Pancreas (tissue), 10 donors: ENCODE data around the gene LDAF1. TPM values are rescaled to one million over a fixed set of nuclear protein-coding genes. Genes with fewer than 3 reads are reported as not detected.
A peak's percentile ranks its signal among the peaks of the same experiment; 100 is the strongest.
"Not testable (repeated sequence)": the region's sequence is repeated elsewhere in the genome, so short reads cannot be mapped to it uniquely, and the experiment has no call there.

Experiments
- ATAC-seq, 4 donors: fragments of 200-7000 bp; cut with Tn5 transposase; one replicate each; pipeline versions ENCODE4 v1.8.0 to v1.9.1; 2020; ENCODE audit warnings: mild to moderate bottlenecking in 4 of 4, moderate library complexity in 4 of 4
- DNase-seq, 6 donors: peaks; one replicate each; pipeline ENCODE4 v3.0.0-alpha.2; 2020
- FAIRE-seq: peaks from 2 replicates; lab custom pipeline; 2012; peaks lifted over from hg19 to GRCh38; lab: Jason Lieb, UNC
- H3K27ac ChIP-seq, 4 donors: fragments of 200-600 bp; sonication (generic); 1 replicate in 3 of 4; 2 replicates in 1 of 4; pipeline versions ENCODE4 v1.5.0 to v1.8.0; 2020
- H3K27me3 ChIP-seq, 4 donors: fragments of 200-600 bp; one replicate each; pipeline ENCODE4 v1.8.0; 2021
- H3K36me3 ChIP-seq, 3 donors: fragments of 200-600 bp; sonication (generic) in 1 of 3; one replicate each; pipeline versions ENCODE4 v1.5.0 to v1.8.0; 2020 to 2021
- H3K4me1 ChIP-seq, 3 donors: fragments of 200-600 bp; one replicate each; pipeline ENCODE4 v1.8.0; 2021
- H3K4me3 ChIP-seq, 4 donors: fragments of 200-600 bp; sonication (generic) in 2 of 4; one replicate each; pipeline versions ENCODE4 v1.5.0 to v1.8.0; 2020 to 2021
- H3K9me3 ChIP-seq, 4 donors: fragments of 200-600 bp; one replicate each; pipeline ENCODE4 v1.8.0; 2021
- CTCF ChIP-seq, 4 donors: fragments of 200-600 bp; sonication (generic) in 3 of 4; IDR thresholded peaks; one replicate each; pipeline versions ENCODE4 v1.5.0 to v1.8.0; 2021; ENCODE audit warnings: antibody characterized with exemption in 4 of 4
- WGBS, 2 donors: extraction: QIAGEN DNeasy Blood & Tissue Kit; methylation state at CpG; one replicate each; pipeline ENCODE4 v1.1.7; 2013; 5-methylcytosine and 5-hydroxymethylcytosine counted together
- intact Hi-C, 3 donors: fragments of 100-400 bp; cut with DNase I; formaldehyde crosslinking; loops; one replicate each; pipeline versions ENCODE4 v1.11.1 to v1.14.2; 2022
- polyA plus RNA-seq, 2 donors: library from polyadenylated mRNA; stranded (reverse); fragments of 200-250 nt; gene quantifications; one replicate each; pipeline ENCODE4 v1.2.3, GENCODE V29; 2013
- total RNA-seq, 6 donors: library from RNA; stranded (reverse); fragmentation: NEBNext Ultra II Directional in 4 of 6; extraction: Animal tissue kit (Norgen Biotek cat#: 25700) in 4 of 6; gene quantifications; one replicate each; pipeline versions ENCODE4 v1.2.1 to v1.2.4, GENCODE V29; 2021 to 2023
- donor health status: healthy with polysubstance abuse.
- donor health status: DM: no; HTN: no; CAD: no; lungs with moderate emphysema.
- donor health status: DM: no; HTN: no; CAD: no.
- donor health status: control.
- donor health status: control.
- donor health status: Bipolar disorder and iron deficiency.
- donor health status: DM: yes; HTN: yes; CAD: no.
- donor health status: DM: no; HTN: no; CAD: no.
- donor health status: DM: no; HTN: no; CAD: no.
- donor health status: DM: yes; HTN: yes; CAD: no.

The LDAF1 gene
- total and polyA plus RNA-seq, 8 donors, result 5.1 to 21.9 (median 12.0) TPM

GRCh38 chr16:21145738-21146137 is 12.7 kb upstream of the LDAF1 start:
- Histone ChIP-seq H3K9me3 (no peaks in the 10 kb centered on the region), H3K27ac (no peak overlapping the region), H3K4me3 (no peak overlapping the region), H3K36me3 (no peaks in the 10 kb centered on the region), H3K4me1 (no peaks in the 10 kb centered on the region), H3K27me3 (no peaks in the 10 kb centered on the region)
- TF ChIP-seq CTCF (IDR thresholded peaks at IDR 0.05), result no peak
- FAIRE-seq (no peak), DNase-seq (no peak), ATAC-seq (no peak)
- WGBS, 2 donors, result 22 to 29% methylated on average over 5 of the region's 5 CpGs
- intact Hi-C loops, result no loop called here

GRCh38 chr16:21150375-21151001 is 8.0 kb upstream of the LDAF1 start, which contains the start of gene DNAH3:
Gene DNAH3, minus strand, starts transcription at chr16:21150846. Its CDS starts 527 bp downstream, at chr16:21150319.
- WGBS, 2 donors, result 10 to 20% methylated on average over 8 of the region's 8 CpGs
- no peak for FAIRE-seq
- TF ChIP-seq CTCF (IDR thresholded peaks at IDR 0.05), result no peak

GRCh38 chr16:21152160-21153030 is 6.1 kb upstream of the LDAF1 start:
- H3K4me3 ChIP-seq, ATAC-seq, FAIRE-seq, H3K9me3 ChIP-seq, H3K36me3 ChIP-seq, H3K4me1 ChIP-seq, H3K27me3 ChIP-seq, intact Hi-C loops, DNase-seq, H3K27ac ChIP-seq: not testable (repeated sequence)
- 75 to 82% methylated on average over 33 to 51 of the region's 51 CpGs for WGBS, 2 donors

More at GRCh38 chr16:21150375-21151001, 8.0 kb upstream of the LDAF1 start, which contains the start of gene DNAH3:
- Histone ChIP-seq H3K4me1 (no peaks in the 10 kb centered on the region), H3K4me3 (no peak within 1 kb of the TSS), H3K36me3 (no peaks in the 10 kb centered on the region), H3K27me3 (no peaks in the 10 kb centered on the region), H3K9me3 (no peaks in the 10 kb centered on the region), H3K27ac (peak within 1 kb of the TSS in 2 of 4 donors; percentile 8 to 28)
- ATAC-seq, result peak; percentile 76 to 88 (median 81)
- intact Hi-C loops, result no loop called here
- DNase-seq, result peak in 2 of 6 donors; percentile 17 to 34

DNA sequence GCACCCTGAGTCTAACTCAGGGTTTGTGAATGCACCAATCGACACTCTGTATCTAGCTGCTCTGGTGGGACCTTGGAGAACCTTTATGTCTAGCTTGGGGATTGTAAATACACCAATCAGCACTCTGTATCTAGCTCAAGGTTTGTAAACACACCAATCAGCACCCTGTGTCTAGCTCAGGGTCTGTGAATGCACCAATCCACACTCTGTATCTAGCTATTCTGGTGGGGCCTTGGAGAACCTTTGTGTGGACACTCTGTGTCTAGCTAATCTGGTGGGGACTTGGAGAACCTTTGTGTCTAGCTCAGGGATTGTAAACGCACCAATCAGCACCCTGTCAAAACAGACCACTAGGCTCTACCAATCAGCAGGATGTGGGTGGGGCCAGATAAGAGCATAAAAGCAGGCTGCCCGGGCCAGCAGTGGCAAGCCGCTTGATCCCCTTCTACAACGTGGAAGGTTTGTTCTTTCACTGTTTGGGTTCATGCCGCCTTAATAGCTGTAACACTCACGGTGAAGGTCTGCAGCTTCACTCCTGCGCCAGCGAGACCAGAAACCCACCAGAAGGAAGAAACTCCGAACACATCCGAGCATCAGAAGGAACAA is 5.2 kb upstream of the LDAF1 start:
- DNase-seq, H3K9me3 ChIP-seq, H3K27ac ChIP-seq, FAIRE-seq, H3K36me3 ChIP-seq, H3K27me3 ChIP-seq, H3K4me1 ChIP-seq, H3K4me3 ChIP-seq, intact Hi-C loops, ATAC-seq: not testable (repeated sequence)
- 82 to 87% methylated on average over 11 of the region's 11 CpGs for WGBS, 2 donors

DNA sequence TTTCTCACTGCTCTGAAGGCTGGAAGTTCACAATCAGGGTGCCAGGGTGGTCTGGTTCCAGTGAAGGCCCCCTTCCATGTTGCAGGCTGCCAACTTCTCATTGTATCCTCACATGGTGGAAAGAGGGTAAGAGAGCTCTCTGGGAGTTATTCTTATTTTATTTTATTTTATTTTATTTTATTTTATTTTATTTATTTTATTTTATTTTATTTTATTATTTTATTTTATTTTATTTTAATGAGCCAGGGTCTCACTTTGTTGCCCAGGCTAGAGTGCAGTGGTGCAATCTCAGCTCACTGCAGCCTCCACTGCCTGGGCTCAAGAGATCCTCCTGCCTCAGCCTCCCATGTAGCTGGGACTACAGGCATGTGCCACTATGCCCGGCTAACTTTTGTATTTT is 2.5 kb upstream of the LDAF1 start:
- H3K27me3 ChIP-seq, FAIRE-seq, H3K4me3 ChIP-seq, ATAC-seq, H3K9me3 ChIP-seq, DNase-seq, H3K27ac ChIP-seq, H3K36me3 ChIP-seq, intact Hi-C loops: not testable (repeated sequence)
- 22 to 40% methylated on average over 1 of the region's 1 CpG for WGBS, 2 donors
- H3K4me1 ChIP-seq, result peaks cover 0 to 11% (median 8%) of the 10 kb centered on the region in 3 donors
